Type B pancreatic cell (in vitro differentiated cells): ENCODE data around the gene TRPM3. TPM values are rescaled to one million over a fixed set of nuclear protein-coding genes. Genes with fewer than 3 reads are reported as not detected.

ENCODE experiments used
- DNase-seq: peaks from one replicate; pipeline ENCODE4 v3.0.0; 2021; ENCODE audit warnings: mixed read lengths; ENCODE audit not compliant: unreplicated experiment; ENCODE audit errors: extremely low spot score
- H3K27ac Mint-ChIP-seq: 2 replicates; pipeline ENCODE4 v1.8.0; 2021; ENCODE audit warnings: mild to moderate bottlenecking, mixed read lengths
- H3K27me3 Mint-ChIP-seq: 2 replicates; pipeline ENCODE4 v1.8.0; 2021; ENCODE audit warnings: mixed read lengths
- H3K36me3 Mint-ChIP-seq: 2 replicates; pipeline ENCODE4 v1.8.0; 2021; ENCODE audit warnings: mixed read lengths
- H3K4me1 Mint-ChIP-seq: one replicate; pipeline ENCODE4 v1.8.0; 2021; ENCODE audit warnings: mixed read lengths; ENCODE audit not compliant: unreplicated experiment
- H3K4me3 Mint-ChIP-seq: 2 replicates; pipeline ENCODE4 v1.8.0; 2021; ENCODE audit warnings: mild to moderate bottlenecking, mixed read lengths
- H3K9me3 Mint-ChIP-seq: 2 replicates; pipeline ENCODE4 v1.8.0; 2021; ENCODE audit warnings: mixed read lengths
- CTCF ChIP-seq: fragments of 200-600 bp; sonication (generic); conservative IDR thresholded peaks from 2 replicates; pipeline ENCODE4 v1.5.0; 2021; ENCODE audit warnings: antibody characterized with exemption, mild to moderate bottlenecking
- total RNA-seq: library from RNA; stranded (reverse); gene quantifications from 2 replicates; pipeline ENCODE4 v1.2.1, GENCODE V29; 2021; ENCODE audit warnings: low replicate concordance

Gene TRPM3
- total RNA-seq, 1 donor from 2014 or later, result 17.0 TPM

DNA sequence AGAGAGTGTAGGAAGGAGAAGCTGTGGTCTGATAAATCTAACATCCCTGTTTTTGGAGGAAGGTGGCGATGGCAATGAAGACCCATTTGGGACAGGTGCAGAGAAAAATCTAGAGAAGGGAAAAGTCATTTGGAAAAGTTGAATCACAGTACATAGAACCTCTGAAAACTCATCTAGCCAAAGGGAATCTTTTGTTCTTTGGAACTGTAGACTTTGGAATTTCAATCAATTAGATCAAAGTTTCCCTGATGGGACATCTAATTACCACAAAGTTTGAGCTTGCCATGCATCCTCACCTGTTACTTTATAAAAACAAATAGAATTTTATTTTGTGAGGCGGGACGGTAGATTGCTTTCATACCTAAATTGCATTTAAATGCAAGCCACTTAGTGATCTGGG lies 294.9 kb downstream of the TRPM3 start:
- TF ChIP-seq CTCF, result no peak
- Mint-ChIP-seq H3K4me3 (no peak overlapping the region), H3K9me3 (no peaks in the 10 kb centered on the region), H3K27me3 (no peaks in the 10 kb centered on the region), H3K27ac (no peak overlapping the region), H3K4me1 (no peaks in the 10 kb centered on the region), H3K36me3 (no peaks in the 10 kb centered on the region)
- no peak for DNase-seq

- Mint-ChIP-seq H3K9me3 (no peaks in the 10 kb centered on the region), H3K36me3 (no peaks in the 10 kb centered on the region), H3K27me3 (no peaks in the 10 kb centered on the region), H3K27ac (no peak overlapping the region), H3K4me3 (no peak overlapping the region), H3K4me1 (no peaks in the 10 kb centered on the region)
- DNase-seq, result no peak
- no peak for TF ChIP-seq CTCF
Observed at GRCh38 chr9:70823284-70823683, 298.1 kb downstream of the TRPM3 start.

GRCh38 chr9:70817311-70817710 lies 304.1 kb downstream of the TRPM3 start:
- no peak for TF ChIP-seq CTCF
- Mint-ChIP-seq H3K4me3 (no peak overlapping the region), H3K36me3 (no peaks in the 10 kb centered on the region), H3K4me1 (no peaks in the 10 kb centered on the region), H3K27ac (no peak overlapping the region), H3K9me3 (no peaks in the 10 kb centered on the region), H3K27me3 (no peaks in the 10 kb centered on the region)
- no peak for DNase-seq

- H3K36me3 Mint-ChIP-seq, result no peaks in the 10 kb centered on the region
- no peak overlapping the region for H3K4me3 Mint-ChIP-seq
- H3K27me3 Mint-ChIP-seq, result no peaks in the 10 kb centered on the region
- H3K9me3 Mint-ChIP-seq, result no peaks in the 10 kb centered on the region
- no peak overlapping the region for H3K27ac Mint-ChIP-seq
- H3K4me1 Mint-ChIP-seq, result no peaks in the 10 kb centered on the region
- TF ChIP-seq CTCF, result no peak
- no peak for DNase-seq
Observed at GRCh38 chr9:70816891-70817290, 304.5 kb downstream of the TRPM3 start.

DNA sequence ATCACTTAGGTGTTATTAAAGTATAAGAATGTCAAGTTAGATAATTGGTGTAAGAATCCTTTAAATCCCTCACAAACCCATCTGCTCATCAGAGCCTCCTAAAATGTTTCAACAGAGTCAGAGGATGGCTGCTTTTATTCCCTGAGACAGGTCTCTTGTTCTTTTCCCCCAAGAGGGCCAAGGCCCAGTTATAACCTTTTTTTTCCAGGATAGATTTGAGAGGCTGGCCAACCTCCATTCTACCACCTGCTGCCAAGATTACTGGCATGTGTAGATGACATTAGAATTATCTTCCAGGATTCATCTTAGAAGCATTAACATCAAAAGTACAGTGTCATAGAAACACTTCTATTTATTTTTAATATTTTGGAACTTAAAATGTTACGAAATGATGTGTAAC lies 305.1 kb downstream of the TRPM3 start:
- H3K4me3 Mint-ChIP-seq, result no peak overlapping the region
- no peaks in the 10 kb centered on the region for H3K4me1 Mint-ChIP-seq
- H3K27me3 Mint-ChIP-seq, result no peaks in the 10 kb centered on the region
- TF ChIP-seq CTCF, result no peak
- H3K27ac Mint-ChIP-seq, result no peak overlapping the region
- no peak for DNase-seq
- no peaks in the 10 kb centered on the region for H3K36me3 Mint-ChIP-seq
- H3K9me3 Mint-ChIP-seq, result no peaks in the 10 kb centered on the region

- Mint-ChIP-seq H3K4me3 (no peak overlapping the region), H3K27me3 (no peaks in the 10 kb centered on the region), H3K27ac (no peak overlapping the region), H3K9me3 (no peaks in the 10 kb centered on the region), H3K4me1 (no peaks in the 10 kb centered on the region), H3K36me3 (no peaks in the 10 kb centered on the region)
- DNase-seq, result no peak
- TF ChIP-seq CTCF, result no peak
Observed at GRCh38 chr9:70814597-70814996, 306.8 kb downstream of the TRPM3 start.
